Upper lobe of left lung (tissue), 4 donors: ENCODE data around the gene LRP5.

ENCODE experiments used
- POLR2A ChIP-seq, 4 donors: fragments of 450-650 bp; IDR thresholded peaks; one replicate each; pipeline ENCODE4 v1.5.1; 2016 to 2017; ENCODE audit warnings: antibody characterized with exemption in 4 of 4, mild to moderate bottlenecking in 2 of 4
- TF ChIP-seq, protein P1 (sequence below), 6 experiments: fragments of 450-650 bp in 4 of 6; fragments of 200-600 bp in 2 of 6; sonication (generic) in 2 of 6; IDR thresholded peaks; one replicate each; pipeline ENCODE4 v1.5.1; 2016 to 2019; ENCODE audit warnings: antibody characterized with exemption in 6 of 6

GRCh38 chr11:68289456-68289855 lies 22.9 kb upstream of the LRP5 start:
- TF ChIP-seq, protein P1, sequence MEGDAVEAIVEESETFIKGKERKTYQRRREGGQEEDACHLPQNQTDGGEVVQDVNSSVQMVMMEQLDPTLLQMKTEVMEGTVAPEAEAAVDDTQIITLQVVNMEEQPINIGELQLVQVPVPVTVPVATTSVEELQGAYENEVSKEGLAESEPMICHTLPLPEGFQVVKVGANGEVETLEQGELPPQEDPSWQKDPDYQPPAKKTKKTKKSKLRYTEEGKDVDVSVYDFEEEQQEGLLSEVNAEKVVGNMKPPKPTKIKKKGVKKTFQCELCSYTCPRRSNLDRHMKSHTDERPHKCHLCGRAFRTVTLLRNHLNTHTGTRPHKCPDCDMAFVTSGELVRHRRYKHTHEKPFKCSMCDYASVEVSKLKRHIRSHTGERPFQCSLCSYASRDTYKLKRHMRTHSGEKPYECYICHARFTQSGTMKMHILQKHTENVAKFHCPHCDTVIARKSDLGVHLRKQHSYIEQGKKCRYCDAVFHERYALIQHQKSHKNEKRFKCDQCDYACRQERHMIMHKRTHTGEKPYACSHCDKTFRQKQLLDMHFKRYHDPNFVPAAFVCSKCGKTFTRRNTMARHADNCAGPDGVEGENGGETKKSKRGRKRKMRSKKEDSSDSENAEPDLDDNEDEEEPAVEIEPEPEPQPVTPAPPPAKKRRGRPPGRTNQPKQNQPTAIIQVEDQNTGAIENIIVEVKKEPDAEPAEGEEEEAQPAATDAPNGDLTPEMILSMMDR (IDR thresholded peaks at IDR 0.05): no peak
- TF ChIP-seq POLR2A (IDR thresholded peaks at IDR 0.05): no peak
